HCT116 (cell line): Measurements from ENCODE around the gene DOCK4.

Source experiments
- EZH2 ChIP-seq: fragments of 200-600 bp; sonication (generic); IDR thresholded peaks from 2 replicates; pipeline ENCODE4 v1.6.1; 2017; ENCODE audit warnings: antibody characterized with exemption, mixed run types
- POLR2A ChIP-seq: IDR thresholded peaks from 2 replicates; pipeline ENCODE4 v1.7.0; 2011; ENCODE audit warnings: borderline replicate concordance; ENCODE audit not compliant: insufficient read depth, insufficient read length; ENCODE audit errors: extremely low read depth
- SIN3A ChIP-seq: IDR thresholded peaks from 2 replicates; pipeline ENCODE4 v1.6.1; 2012; ENCODE audit warnings: low read depth
- SP1 ChIP-seq: IDR thresholded peaks from 2 replicates; pipeline ENCODE4 v1.6.1; 2012; ENCODE audit warnings: low read depth
- ZFX ChIP-seq: fragments of 450-650 bp; IDR thresholded peaks from 2 replicates; pipeline ENCODE4 v1.6.1; 2017
- TF ChIP-seq, protein P1 (sequence below), 3 experiments: fragments of 200-600 bp in 1 of 3; sonication (generic) in 1 of 3; IDR thresholded peaks in 2 of 3; conservative IDR thresholded peaks in 1 of 3; 2 replicates each; pipeline ENCODE4 v1.5.1; 2012 to 2017; ENCODE audit warnings: low read depth in 2 of 3, low read length in 2 of 3, antibody characterized with exemption in 1 of 3, borderline replicate concordance in 1 of 3, control low read depth in 1 of 3, mild to moderate bottlenecking in 1 of 3, mixed read lengths in 1 of 3, mixed run types in 1 of 3, moderate library complexity in 1 of 3; ENCODE audit not compliant: insufficient read depth in 1 of 3

DNA sequence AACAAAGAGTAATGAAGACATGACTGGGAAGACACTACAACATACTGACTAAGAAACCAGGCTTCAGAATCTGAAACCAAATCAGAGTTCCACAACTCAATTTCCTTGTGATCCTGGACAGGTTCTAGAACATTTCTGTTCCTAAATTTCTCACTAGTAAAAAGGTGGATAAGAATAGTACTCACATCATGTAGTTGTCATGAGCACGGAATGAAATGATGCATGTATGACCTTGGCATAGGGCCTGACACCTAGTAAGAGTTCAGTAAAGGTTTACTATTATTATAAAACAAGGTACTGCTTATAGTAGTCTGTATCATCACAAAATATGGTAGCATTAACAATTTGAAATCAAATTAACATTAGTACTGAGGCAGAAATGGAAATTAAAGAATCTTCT, 19.9 kb downstream of the DOCK4 start:
- TF ChIP-seq SP1, result no peak
- no peak for TF ChIP-seq EZH2
- TF ChIP-seq, protein P1, sequence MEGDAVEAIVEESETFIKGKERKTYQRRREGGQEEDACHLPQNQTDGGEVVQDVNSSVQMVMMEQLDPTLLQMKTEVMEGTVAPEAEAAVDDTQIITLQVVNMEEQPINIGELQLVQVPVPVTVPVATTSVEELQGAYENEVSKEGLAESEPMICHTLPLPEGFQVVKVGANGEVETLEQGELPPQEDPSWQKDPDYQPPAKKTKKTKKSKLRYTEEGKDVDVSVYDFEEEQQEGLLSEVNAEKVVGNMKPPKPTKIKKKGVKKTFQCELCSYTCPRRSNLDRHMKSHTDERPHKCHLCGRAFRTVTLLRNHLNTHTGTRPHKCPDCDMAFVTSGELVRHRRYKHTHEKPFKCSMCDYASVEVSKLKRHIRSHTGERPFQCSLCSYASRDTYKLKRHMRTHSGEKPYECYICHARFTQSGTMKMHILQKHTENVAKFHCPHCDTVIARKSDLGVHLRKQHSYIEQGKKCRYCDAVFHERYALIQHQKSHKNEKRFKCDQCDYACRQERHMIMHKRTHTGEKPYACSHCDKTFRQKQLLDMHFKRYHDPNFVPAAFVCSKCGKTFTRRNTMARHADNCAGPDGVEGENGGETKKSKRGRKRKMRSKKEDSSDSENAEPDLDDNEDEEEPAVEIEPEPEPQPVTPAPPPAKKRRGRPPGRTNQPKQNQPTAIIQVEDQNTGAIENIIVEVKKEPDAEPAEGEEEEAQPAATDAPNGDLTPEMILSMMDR (IDR thresholded peaks at IDR 0.05 in 2 of 3, conservative IDR thresholded peaks at IDR 0.05 in 1 of 3; ENCODE audit: borderline replicate concordance in 1 of 3, insufficient read depth in 1 of 3, low read depth in 2 of 3, low read length in 2 of 3), result no peak
- no peak for TF ChIP-seq POLR2A
- TF ChIP-seq SIN3A, result no peak
- TF ChIP-seq ZFX, result no peak
